ENCODE results near the gene PRKCI.

Gene PRKCI

DNA sequence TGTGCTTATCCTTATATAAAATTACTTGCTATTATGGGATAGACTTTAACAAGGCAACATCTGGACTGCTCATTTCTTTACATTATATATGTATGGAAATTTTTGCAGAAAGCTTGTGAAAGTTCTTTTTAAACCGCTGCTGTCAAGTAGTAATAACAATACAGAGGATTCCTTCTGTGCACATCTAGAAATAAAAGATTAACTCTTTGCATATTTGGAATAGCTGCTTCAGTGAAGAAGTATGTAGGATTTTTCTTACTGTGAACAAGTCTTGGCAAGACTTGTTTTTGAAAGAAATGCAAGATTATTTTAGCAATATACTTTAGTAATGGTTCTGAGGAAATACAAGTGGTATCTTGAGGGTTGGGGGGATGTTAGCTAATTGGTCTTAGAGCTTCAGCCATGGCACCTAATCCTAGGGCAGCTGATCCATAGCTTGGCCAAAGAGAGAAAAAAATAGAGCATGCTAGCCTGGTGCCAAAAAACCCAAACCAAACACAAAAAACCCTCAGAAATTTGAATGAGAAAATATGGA lies 4.3 kb downstream of the PRKCI start:
- Histone ChIP-seq H3K4me3 (ENCODE audit: low read length) (no peak overlapping the region), H3K27me3 (ENCODE audit: control insufficient read depth, insufficient read depth, low read length) (no peaks in the 10 kb centered on the region), H3K9ac (ENCODE audit: low read length) (no peak overlapping the region), H3K27ac (ENCODE audit: low read length) (no peak overlapping the region), H3K9me3 (ENCODE audit: control insufficient read depth, low read depth, low read length) (no peaks in the 10 kb centered on the region), H3K36me3 (ENCODE audit: control insufficient read depth, low read depth, low read length) (no peaks in the 10 kb centered on the region), H3K4me1 (ENCODE audit: control insufficient read depth, low read depth, low read length) (peaks cover 22% of the 10 kb centered on the region)

DNA sequence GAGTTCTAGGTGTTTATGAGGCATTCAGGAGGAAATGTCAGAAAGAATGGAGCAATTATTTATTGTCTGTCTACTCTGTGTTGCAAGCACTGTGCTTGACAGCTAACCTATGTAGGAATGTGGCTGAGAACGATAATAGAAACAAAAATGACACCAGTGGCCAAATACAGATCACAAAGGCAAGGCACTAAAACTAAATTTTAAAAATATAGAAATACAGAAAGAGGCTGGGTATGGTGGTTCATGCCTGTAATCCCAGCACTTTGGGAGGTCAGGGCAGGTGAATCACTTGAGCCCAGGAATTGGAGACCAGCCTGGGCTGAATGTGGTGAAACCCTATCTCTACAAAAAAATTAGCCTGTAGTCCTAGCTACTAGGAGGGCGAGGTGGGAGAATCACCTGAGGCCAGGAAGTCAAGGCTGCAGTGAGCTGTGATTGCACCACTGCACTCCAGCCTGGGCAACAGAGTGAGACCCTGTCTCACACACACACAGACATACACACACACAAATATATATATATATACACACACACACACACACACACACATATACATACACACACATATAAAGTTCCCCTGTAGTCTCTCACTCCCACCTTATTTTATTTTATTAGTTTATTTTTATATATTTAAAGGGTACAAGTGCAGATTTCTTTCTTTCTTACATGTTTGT lies 6.0 kb downstream of the PRKCI start:
- Histone ChIP-seq H3K27me3 (ENCODE audit: control insufficient read depth, insufficient read depth, low read length) (no peaks in the 10 kb centered on the region), H3K9ac (ENCODE audit: low read length) (no peak overlapping the region), H3K4me1 (ENCODE audit: control insufficient read depth, low read depth, low read length) (peaks cover 22% of the 10 kb centered on the region), H3K36me3 (ENCODE audit: control insufficient read depth, low read depth, low read length) (no peaks in the 10 kb centered on the region), H3K9me3 (ENCODE audit: control insufficient read depth, low read depth, low read length) (no peaks in the 10 kb centered on the region), H3K4me3 (ENCODE audit: low read length) (no peak overlapping the region), H3K27ac (ENCODE audit: low read length) (no peak overlapping the region)

DNA sequence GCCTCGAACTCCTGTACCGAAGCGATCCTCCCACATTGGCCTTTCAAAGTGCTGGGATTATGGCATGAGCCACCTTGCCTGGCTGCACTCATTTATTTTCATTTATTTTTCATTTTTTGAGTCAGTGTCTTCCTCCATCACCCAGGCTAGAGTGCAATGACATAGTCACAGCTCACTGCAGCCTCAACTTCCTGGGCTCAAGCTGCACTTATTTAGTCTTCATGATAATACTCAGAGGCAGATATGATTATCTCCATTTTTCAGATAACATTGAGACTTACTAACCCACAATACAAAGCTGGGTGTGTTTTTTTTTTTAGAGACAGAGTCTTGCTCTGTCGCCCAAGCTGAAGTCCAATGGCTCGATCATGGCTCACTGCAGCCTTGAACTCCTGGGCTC lies 10.0 kb downstream of the PRKCI start:
- Histone ChIP-seq H3K36me3 (ENCODE audit: control insufficient read depth, low read depth, low read length) (peaks cover 8% of the 10 kb centered on the region), H3K9me3 (ENCODE audit: control insufficient read depth, low read depth, low read length) (no peaks in the 10 kb centered on the region), H3K27me3 (ENCODE audit: control insufficient read depth, insufficient read depth, low read length) (no peaks in the 10 kb centered on the region), H3K4me3 (ENCODE audit: low read length) (no peak overlapping the region), H3K4me1 (ENCODE audit: control insufficient read depth, low read depth, low read length) (no peaks in the 10 kb centered on the region), H3K27ac (ENCODE audit: low read length) (no peak overlapping the region), H3K9ac (ENCODE audit: low read length) (no peak overlapping the region)

DNA sequence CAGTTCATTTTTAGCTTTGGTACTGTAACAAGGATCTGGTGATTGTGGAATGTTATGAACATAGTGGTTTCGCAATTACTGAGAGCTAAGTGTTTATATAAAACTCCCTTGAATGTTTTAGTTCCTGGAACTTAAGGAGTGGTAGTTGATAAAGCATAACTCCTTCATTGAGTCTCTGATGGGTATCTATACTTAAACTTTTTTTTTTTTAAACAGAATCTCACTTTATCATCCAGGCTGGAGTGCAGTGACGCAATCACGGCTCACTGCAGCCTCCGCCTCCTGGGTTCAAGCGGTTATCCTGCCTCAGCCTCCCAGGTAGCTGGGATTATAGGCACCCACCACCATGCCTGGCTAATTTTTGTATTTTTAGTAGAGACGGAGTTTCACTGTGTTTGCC lies 11.3 kb downstream of the PRKCI start:
- H3K4me1 ChIP-seq (ENCODE audit: control insufficient read depth, low read depth, low read length): no peaks in the 10 kb centered on the region
- no peak overlapping the region for H3K4me3 ChIP-seq (ENCODE audit: low read length)
- H3K36me3 ChIP-seq (ENCODE audit: control insufficient read depth, low read depth, low read length): peaks cover 13% of the 10 kb centered on the region
- H3K27me3 ChIP-seq (ENCODE audit: control insufficient read depth, insufficient read depth, low read length): no peaks in the 10 kb centered on the region
- no peak overlapping the region for H3K9ac ChIP-seq (ENCODE audit: low read length)
- no peaks in the 10 kb centered on the region for H3K9me3 ChIP-seq (ENCODE audit: control insufficient read depth, low read depth, low read length)
- no peak overlapping the region for H3K27ac ChIP-seq (ENCODE audit: low read length)

DNA sequence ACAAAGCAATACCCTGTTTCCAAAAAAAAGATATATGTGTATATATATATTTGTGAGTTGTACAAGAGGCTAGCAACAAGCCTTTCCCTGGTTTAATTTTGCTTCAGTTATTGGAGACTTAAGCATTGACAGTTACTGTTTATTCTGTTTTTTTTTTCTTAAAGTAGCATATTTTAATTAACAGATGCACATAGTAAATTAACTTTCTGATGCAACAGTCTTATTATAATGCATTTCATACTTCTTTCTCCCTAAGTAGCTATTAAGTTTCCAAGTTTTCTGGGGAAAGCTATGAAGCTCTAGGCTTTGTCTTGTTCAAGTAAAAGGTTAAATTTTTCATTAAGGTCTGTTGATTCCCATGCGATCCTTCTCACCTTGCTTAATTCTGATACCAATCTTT lies 17.9 kb downstream of the PRKCI start:
- H3K36me3 ChIP-seq (ENCODE audit: control insufficient read depth, low read depth, low read length): peaks cover 18% of the 10 kb centered on the region

DNA sequence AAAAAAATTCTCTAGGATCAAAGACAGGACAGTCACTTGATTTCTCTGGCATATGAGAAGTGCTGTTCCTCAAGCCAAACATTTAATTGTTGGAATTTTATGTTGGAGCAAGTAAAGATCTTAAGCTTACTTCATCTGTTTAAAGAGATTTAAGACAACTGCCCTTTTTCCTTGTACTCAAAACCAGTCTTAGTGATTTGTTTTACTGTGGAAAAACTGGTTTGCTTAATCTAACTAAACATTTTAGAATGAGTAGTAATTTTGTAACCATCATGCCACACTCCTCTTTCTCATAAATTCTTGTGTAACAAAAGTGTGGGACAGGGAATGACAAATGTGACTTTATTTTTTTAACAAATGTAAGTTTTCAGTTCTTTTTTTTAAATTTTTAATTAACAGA lies 18.4 kb downstream of the PRKCI start:
- Histone ChIP-seq H3K27ac (ENCODE audit: low read length) (no peak overlapping the region), H3K9me3 (ENCODE audit: control insufficient read depth, low read depth, low read length) (no peaks in the 10 kb centered on the region), H3K9ac (ENCODE audit: low read length) (no peak overlapping the region), H3K4me3 (ENCODE audit: low read length) (no peak overlapping the region), H3K27me3 (ENCODE audit: control insufficient read depth, insufficient read depth, low read length) (no peaks in the 10 kb centered on the region), H3K36me3 (ENCODE audit: control insufficient read depth, low read depth, low read length) (peaks cover 18% of the 10 kb centered on the region), H3K4me1 (ENCODE audit: control insufficient read depth, low read depth, low read length) (no peaks in the 10 kb centered on the region)

More for the DNA sequence above, 17.9 kb downstream of the PRKCI start:
- H3K9me3 ChIP-seq (ENCODE audit: control insufficient read depth, low read depth, low read length): no peaks in the 10 kb centered on the region
- H3K27ac ChIP-seq (ENCODE audit: low read length): no peak overlapping the region
- H3K4me1 ChIP-seq (ENCODE audit: control insufficient read depth, low read depth, low read length): no peaks in the 10 kb centered on the region
- no peaks in the 10 kb centered on the region for H3K27me3 ChIP-seq (ENCODE audit: control insufficient read depth, insufficient read depth, low read length)
- H3K9ac ChIP-seq (ENCODE audit: low read length): no peak overlapping the region
- no peak overlapping the region for H3K4me3 ChIP-seq (ENCODE audit: low read length)

DNA sequence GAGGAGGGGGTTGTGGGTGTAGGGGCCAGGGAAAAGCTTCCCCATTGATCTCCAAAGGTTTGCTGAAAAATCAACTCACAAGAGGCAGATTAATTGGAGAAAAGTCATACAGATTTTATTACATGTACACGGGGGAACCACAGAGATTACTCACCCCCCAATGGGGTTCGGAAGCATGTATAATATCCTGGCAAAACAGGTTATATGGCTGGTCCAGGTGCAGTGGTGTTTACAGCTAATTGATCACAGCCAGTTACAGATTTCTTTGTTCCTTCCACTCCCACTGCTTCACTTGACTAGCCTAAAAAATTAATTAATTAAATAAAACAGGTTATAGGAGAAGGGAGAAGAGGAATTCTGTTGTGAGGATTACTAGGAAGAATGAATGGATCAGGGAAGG lies 22.4 kb downstream of the PRKCI start:
- Histone ChIP-seq H3K9ac (ENCODE audit: low read length) (no peak overlapping the region), H3K27ac (ENCODE audit: low read length) (no peak overlapping the region), H3K4me3 (ENCODE audit: low read length) (no peak overlapping the region), H3K9me3 (ENCODE audit: control insufficient read depth, low read depth, low read length) (no peaks in the 10 kb centered on the region), H3K4me1 (ENCODE audit: control insufficient read depth, low read depth, low read length) (no peaks in the 10 kb centered on the region), H3K36me3 (ENCODE audit: control insufficient read depth, low read depth, low read length) (peaks cover 5% of the 10 kb centered on the region), H3K27me3 (ENCODE audit: control insufficient read depth, insufficient read depth, low read length) (no peaks in the 10 kb centered on the region)

DNA sequence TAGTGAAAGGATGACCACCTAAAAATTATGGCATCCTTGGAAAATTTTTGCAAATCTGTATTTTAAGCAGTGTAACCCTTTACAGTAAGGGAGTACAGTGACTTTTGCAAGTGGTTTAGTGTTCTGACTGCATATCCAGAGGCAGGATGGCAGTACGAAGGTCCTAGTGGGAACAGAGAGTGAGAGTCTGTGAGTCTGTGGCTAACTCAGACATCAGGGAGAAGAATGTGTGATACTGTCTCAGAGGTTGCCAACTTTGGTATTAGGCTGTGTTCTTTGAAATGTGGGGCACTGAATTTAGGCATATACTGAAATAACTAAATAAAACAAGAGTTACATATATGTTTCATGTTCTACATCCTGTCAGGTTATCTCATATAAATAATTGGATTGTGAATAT lies 25.7 kb downstream of the PRKCI start:
- no peak overlapping the region for H3K27ac ChIP-seq (ENCODE audit: low read length)
- no peak overlapping the region for H3K4me3 ChIP-seq (ENCODE audit: low read length)
- no peaks in the 10 kb centered on the region for H3K27me3 ChIP-seq (ENCODE audit: control insufficient read depth, insufficient read depth, low read length)
- no peak overlapping the region for H3K9ac ChIP-seq (ENCODE audit: low read length)
- H3K9me3 ChIP-seq (ENCODE audit: control insufficient read depth, low read depth, low read length): no peaks in the 10 kb centered on the region
- H3K36me3 ChIP-seq (ENCODE audit: control insufficient read depth, low read depth, low read length): no peaks in the 10 kb centered on the region
- H3K4me1 ChIP-seq (ENCODE audit: control insufficient read depth, low read depth, low read length): no peaks in the 10 kb centered on the region

DNA sequence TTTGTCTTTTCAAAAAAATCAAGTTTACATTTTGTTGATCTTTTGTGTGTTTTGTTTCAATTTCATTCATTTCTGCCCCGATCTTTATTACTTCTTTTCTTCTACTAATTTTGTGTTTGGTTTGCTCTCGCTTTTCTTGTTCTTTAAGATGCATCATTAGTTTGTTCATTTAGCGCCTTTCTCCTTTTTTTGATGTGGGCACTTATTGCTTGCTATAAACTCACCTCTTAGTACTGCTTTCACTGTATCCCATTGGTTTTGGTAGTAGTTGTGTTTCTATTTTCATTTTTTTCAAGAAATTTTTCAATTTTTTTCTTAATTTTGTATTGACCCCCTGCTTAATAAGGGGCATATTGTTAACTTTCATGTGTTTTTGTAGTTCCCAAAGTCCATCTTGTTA lies 34.4 kb downstream of the PRKCI start:
- Histone ChIP-seq H3K27ac (ENCODE audit: low read length) (no peak overlapping the region), H3K4me3 (ENCODE audit: low read length) (no peak overlapping the region), H3K9ac (ENCODE audit: low read length) (no peak overlapping the region)

DNA sequence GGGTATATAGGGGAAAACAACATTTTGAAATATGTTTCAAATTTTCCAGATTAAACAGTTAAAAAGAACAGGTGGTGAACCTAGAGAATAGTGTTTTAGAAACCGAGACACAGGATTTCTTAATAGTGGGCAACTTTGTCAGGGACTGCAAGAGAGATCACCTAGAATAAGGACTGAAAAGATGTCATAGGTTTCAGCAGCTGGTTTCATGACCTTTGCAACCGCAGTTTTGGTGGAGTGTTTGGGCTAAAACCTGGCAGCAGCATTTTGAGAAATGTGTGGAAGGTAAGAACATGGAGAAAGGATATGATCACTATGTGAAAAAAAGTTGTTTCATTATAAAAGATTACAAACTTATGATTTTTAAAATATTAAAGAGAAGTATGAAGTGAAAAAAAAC lies 34.9 kb downstream of the PRKCI start:
- Histone ChIP-seq H3K4me1 (ENCODE audit: control insufficient read depth, low read depth, low read length) (peaks cover 7% of the 10 kb centered on the region), H3K9ac (ENCODE audit: low read length) (no peak overlapping the region), H3K36me3 (ENCODE audit: control insufficient read depth, low read depth, low read length) (peaks cover 13% of the 10 kb centered on the region), H3K27ac (ENCODE audit: low read length) (no peak overlapping the region), H3K9me3 (ENCODE audit: control insufficient read depth, low read depth, low read length) (no peaks in the 10 kb centered on the region), H3K27me3 (ENCODE audit: control insufficient read depth, insufficient read depth, low read length) (no peaks in the 10 kb centered on the region), H3K4me3 (ENCODE audit: low read length) (no peak overlapping the region)

More for the DNA sequence above, 34.4 kb downstream of the PRKCI start:
- Histone ChIP-seq H3K36me3 (ENCODE audit: control insufficient read depth, low read depth, low read length) (peaks cover 13% of the 10 kb centered on the region), H3K27me3 (ENCODE audit: control insufficient read depth, insufficient read depth, low read length) (no peaks in the 10 kb centered on the region), H3K9me3 (ENCODE audit: control insufficient read depth, low read depth, low read length) (no peaks in the 10 kb centered on the region), H3K4me1 (ENCODE audit: control insufficient read depth, low read depth, low read length) (peaks cover 7% of the 10 kb centered on the region)

DNA sequence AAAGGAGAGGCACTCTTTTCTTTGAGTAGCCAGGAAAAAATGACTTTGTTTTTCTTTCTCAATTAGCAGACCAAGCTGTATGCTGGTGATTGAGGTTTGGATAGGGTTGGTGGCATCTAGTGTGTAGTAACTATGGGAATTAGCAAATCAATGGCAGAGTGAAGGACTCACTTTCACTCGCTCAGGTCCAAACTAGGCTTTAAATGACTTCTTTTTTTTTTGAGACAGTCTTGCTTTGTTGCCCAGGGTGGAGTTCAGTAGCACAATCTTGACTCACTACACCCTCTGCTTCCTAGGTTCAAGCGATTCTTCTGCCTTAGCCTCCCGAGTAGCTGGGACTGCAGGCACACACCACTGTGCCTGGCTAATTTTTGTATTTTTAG lies 35.9 kb downstream of the PRKCI start:
- Histone ChIP-seq H3K9me3 (ENCODE audit: control insufficient read depth, low read depth, low read length) (no peaks in the 10 kb centered on the region), H3K4me3 (ENCODE audit: low read length) (no peak overlapping the region), H3K27ac (ENCODE audit: low read length) (no peak overlapping the region), H3K9ac (ENCODE audit: low read length) (no peak overlapping the region), H3K27me3 (ENCODE audit: control insufficient read depth, insufficient read depth, low read length) (no peaks in the 10 kb centered on the region), H3K4me1 (ENCODE audit: control insufficient read depth, low read depth, low read length) (peaks cover 7% of the 10 kb centered on the region), H3K36me3 (ENCODE audit: control insufficient read depth, low read depth, low read length) (peaks cover 14% of the 10 kb centered on the region)

DNA sequence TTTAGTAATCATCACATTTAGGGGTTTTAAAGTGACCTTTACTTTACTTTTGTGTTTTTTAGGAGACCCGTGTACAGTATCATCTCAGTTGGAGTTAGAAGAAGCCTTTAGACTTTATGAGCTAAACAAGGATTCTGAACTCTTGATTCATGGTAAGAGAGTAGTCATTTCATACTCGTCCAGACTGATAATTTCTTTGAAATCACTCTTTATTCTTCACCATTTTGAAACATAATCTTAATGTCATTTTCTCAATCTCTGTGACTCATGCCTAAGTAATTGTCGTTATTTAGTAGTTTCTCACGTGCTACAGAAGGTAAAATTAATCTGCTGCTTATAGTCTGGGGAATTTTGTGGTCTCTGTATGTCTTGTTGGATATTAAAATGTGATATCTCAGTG lies 37.7 kb downstream of the PRKCI start:
- Histone ChIP-seq H3K4me1 (ENCODE audit: control insufficient read depth, low read depth, low read length) (peaks cover 7% of the 10 kb centered on the region), H3K36me3 (ENCODE audit: control insufficient read depth, low read depth, low read length) (peaks cover 30% of the 10 kb centered on the region), H3K9ac (ENCODE audit: low read length) (no peak overlapping the region), H3K27me3 (ENCODE audit: control insufficient read depth, insufficient read depth, low read length) (no peaks in the 10 kb centered on the region), H3K27ac (ENCODE audit: low read length) (no peak overlapping the region), H3K9me3 (ENCODE audit: control insufficient read depth, low read depth, low read length) (no peaks in the 10 kb centered on the region), H3K4me3 (ENCODE audit: low read length) (no peak overlapping the region)

Measured in iPS-18a (cell line).